ENCODE measurements around the gene OLFML2A. TPM values are rescaled to one million over a fixed set of nuclear protein-coding genes. Genes with fewer than 3 reads are reported as not detected.

The OLFML2A gene
- total and polyA plus RNA-seq, 8 donors, result 0.95 to 8.6 (median 6.1) TPM

DNA sequence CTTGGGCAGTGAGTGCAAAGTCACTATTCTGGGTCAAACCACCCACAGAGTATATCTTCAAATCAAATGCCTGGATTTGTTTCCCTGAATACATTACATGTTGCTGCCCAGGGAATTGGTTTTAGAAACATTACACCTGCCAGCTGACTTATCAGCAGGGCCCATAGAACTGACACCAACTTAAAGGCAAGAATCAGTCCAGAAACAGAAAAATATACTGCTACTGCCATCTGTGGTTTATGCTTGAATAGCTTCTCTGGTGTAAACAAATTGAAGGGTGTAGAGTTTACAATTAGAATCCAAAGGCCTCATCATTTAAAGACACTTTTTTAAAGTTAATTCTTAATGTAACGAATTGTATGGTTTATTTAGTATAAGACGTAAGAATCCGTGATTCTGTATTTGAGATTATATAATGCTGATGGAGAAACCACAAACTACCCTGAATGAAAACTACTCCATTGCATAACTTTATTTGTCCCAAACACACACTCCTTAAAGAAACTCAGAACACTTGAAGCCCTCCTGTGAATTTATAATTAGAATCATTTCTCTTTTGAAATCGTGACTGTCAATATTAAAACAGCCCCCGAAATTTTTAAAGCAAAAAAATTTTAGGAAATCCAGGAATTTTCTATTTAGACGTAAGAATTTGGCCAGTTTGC is 12.0 kb upstream of the OLFML2A start:
- intact Hi-C loops (cut with DNase I), result no loop called here
- no peak overlapping the region for H3K27ac ChIP-seq
- DNase-seq (no peak), ATAC-seq (peak in 3 of 4 donors; percentile 48 to 63 (median 58)), FAIRE-seq (no peak)
- no peaks in the 10 kb centered on the region for H3K27me3 ChIP-seq
- H3K4me3 ChIP-seq, result no peak overlapping the region
- H3K9me3 ChIP-seq, result no peaks in the 10 kb centered on the region
- TF ChIP-seq, protein P1, sequence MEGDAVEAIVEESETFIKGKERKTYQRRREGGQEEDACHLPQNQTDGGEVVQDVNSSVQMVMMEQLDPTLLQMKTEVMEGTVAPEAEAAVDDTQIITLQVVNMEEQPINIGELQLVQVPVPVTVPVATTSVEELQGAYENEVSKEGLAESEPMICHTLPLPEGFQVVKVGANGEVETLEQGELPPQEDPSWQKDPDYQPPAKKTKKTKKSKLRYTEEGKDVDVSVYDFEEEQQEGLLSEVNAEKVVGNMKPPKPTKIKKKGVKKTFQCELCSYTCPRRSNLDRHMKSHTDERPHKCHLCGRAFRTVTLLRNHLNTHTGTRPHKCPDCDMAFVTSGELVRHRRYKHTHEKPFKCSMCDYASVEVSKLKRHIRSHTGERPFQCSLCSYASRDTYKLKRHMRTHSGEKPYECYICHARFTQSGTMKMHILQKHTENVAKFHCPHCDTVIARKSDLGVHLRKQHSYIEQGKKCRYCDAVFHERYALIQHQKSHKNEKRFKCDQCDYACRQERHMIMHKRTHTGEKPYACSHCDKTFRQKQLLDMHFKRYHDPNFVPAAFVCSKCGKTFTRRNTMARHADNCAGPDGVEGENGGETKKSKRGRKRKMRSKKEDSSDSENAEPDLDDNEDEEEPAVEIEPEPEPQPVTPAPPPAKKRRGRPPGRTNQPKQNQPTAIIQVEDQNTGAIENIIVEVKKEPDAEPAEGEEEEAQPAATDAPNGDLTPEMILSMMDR (IDR thresholded peaks at IDR 0.05), result no peak
- WGBS, 2 donors, result 59 to 65% methylated on average over 6 of the region's 6 CpGs
- H3K36me3 ChIP-seq, result no peaks in the 10 kb centered on the region
- H3K4me1 ChIP-seq, result peaks cover 4 to 9% (median 8%) of the 10 kb centered on the region in 3 donors

DNA sequence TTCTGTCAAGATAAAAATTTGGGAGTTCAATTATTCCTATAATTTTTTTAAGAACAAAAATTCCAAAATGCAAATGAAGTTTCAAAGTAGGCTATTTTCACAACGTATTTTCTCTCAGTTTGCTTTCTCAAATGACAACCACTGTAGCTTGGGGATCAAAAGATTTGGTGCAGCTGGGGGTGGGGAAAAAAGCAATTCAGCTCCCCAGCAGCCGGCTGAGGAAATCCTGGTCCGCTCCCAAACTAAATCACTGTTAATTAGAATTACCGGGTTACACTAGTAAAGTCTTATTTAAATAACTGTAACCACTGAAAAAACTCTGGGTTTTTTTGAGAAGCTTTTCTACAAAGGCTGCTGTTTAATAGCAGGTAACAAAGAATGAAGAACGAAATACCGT is 11.5 kb upstream of the OLFML2A start:
- ATAC-seq, result no peak
- 71 to 79% methylated on average over 6 of the region's 6 CpGs for WGBS, 2 donors
- no peak for DNase-seq
- TF ChIP-seq, protein P1 (IDR thresholded peaks at IDR 0.05), result no peak
- intact Hi-C loops (cut with DNase I), result no loop called here
- Histone ChIP-seq H3K36me3 (no peaks in the 10 kb centered on the region), H3K27me3 (no peaks in the 10 kb centered on the region), H3K4me3 (no peak overlapping the region), H3K9me3 (no peaks in the 10 kb centered on the region), H3K4me1 (peaks cover 4 to 9% (median 8%) of the 10 kb centered on the region in 3 donors), H3K27ac (no peak overlapping the region)
- no peak for FAIRE-seq

DNA sequence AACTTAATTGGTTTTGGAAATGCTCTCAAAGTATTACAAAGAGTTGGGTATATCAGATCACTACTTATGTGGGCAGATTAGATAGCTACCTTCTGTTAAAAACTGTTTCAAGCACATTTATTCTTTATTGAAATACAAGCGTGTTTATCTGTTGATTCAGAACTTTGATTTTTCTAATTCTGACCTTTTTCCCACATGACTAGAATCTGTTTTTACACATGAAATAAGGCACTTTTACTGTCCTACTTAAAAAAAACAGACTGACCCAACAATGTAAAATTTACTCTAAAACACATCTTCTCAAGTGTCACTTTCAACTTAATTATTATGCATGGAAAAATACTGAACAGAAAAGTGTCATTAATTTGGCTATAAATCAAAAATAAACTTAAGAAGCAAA is 10.6 kb upstream of the OLFML2A start:
- ATAC-seq (no peak), FAIRE-seq (no peak), DNase-seq (no peak)
- no peak overlapping the region for H3K27ac ChIP-seq
- intact Hi-C loops (cut with DNase I), result no loop called here
- no peaks in the 10 kb centered on the region for H3K36me3 ChIP-seq
- TF ChIP-seq, protein P1 (IDR thresholded peaks at IDR 0.05), result no peak
- 67 to 70% methylated on average over 1 of the region's 1 CpG for WGBS, 2 donors
- no peaks in the 10 kb centered on the region for H3K9me3 ChIP-seq
- H3K4me1 ChIP-seq, result peaks cover 4 to 9% (median 8%) of the 10 kb centered on the region in 3 donors
- H3K27me3 ChIP-seq, result no peaks in the 10 kb centered on the region
- no peak overlapping the region for H3K4me3 ChIP-seq

DNA sequence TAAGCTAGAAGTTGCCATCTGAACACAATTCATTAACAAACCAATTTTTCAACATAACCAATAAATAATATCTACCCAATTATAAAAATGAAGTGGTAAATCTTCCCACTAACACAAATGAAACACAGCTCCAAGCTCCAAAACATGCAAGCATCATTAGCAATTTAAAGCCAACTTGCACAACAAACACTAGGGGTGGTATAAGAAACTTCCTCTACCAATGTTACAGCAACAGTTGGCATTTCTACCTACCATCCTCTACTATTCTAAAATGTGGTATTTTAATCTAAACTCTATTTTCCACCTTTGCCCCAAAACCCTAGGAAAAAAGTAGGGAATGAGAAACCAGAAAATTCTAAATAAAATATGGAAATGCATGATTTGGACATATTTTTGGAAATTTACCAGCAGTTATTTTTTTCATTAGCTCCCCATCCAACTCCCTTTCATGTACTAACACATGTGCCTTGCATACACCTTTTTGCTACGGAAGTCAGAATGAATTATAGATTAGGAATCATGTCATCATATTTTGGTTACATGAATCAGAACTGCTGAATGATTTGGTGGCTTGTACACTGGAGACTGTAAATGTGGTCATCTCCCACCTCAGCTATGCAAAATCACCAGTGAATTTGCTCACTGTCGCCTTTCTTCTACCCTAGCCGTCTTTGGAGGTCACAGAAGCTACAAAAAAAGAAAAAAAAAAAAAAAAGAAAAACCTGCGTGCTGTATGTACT is 9.9 kb upstream of the OLFML2A start:
- TF ChIP-seq, protein P1 (IDR thresholded peaks at IDR 0.05), result no peak
- Histone ChIP-seq H3K27me3 (no peaks in the 10 kb centered on the region), H3K27ac (no peak overlapping the region), H3K4me3 (no peak overlapping the region), H3K36me3 (no peaks in the 10 kb centered on the region), H3K4me1 (peaks cover 4 to 9% (median 8%) of the 10 kb centered on the region in 3 donors), H3K9me3 (no peaks in the 10 kb centered on the region)
- 51 to 67% methylated on average over 4 of the region's 4 CpGs for WGBS, 2 donors
- FAIRE-seq, result no peak
- no peak for DNase-seq
- intact Hi-C loops (cut with DNase I), result no loop called here
- ATAC-seq, result no peak

DNA sequence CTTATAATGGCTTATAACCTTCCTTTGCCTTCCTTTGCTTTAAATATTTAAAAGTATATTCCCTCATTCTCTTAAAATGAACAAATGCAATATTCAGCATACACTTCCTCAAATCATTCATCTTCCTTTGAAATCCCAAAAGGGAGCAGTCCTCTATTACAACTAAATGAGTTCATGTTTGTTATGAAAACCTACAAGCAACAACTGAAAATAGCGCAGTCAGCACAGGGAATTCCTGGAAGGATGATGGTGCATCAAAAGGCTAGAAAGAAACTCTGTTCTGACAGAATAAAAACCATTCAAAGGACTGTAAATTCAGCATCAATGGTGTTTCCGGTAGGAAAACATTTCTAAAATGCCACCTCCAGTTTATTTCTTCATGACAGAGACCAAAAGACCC is 9.1 kb upstream of the OLFML2A start:
- no peak for ATAC-seq
- WGBS, 2 donors, result 70 to 73% methylated on average over 2 of the region's 2 CpGs
- DNase-seq, result no peak
- Histone ChIP-seq H3K36me3 (no peaks in the 10 kb centered on the region), H3K27ac (peak overlapping the region in 1 of 4 donors; percentile 84), H3K4me3 (no peak overlapping the region), H3K27me3 (no peaks in the 10 kb centered on the region), H3K9me3 (no peaks in the 10 kb centered on the region), H3K4me1 (peaks cover 4 to 8% (median 6%) of the 10 kb centered on the region in 3 donors)
- intact Hi-C loops (cut with DNase I), result no loop called here
- TF ChIP-seq, protein P1 (IDR thresholded peaks at IDR 0.05), result no peak
- FAIRE-seq, result no peak

Data from pancreas (tissue), 10 donors.